Activated naive CD8-positive, alpha-beta T cell (primary cell): ENCODE data around the gene STAT2.
A peak's percentile ranks its signal among the peaks of the same experiment; 100 is the strongest.
"Not testable (repeated sequence)": the region's sequence is repeated elsewhere in the genome, so short reads cannot be mapped to it uniquely, and the experiment has no call there.

Experiments
- H3K27ac Mint-ChIP-seq: one replicate; pipeline ENCODE4 v1.8.0; 2021; ENCODE audit warnings: mixed read lengths
- H3K27me3 Mint-ChIP-seq: one replicate; pipeline ENCODE4 v1.8.0; 2021; ENCODE audit warnings: mixed read lengths
- H3K36me3 Mint-ChIP-seq: one replicate; pipeline ENCODE4 v1.8.0; 2021; ENCODE audit warnings: mixed read lengths
- H3K4me1 Mint-ChIP-seq: one replicate; pipeline ENCODE4 v1.8.0; 2021; ENCODE audit warnings: low read depth, mixed read lengths
- H3K4me3 Mint-ChIP-seq: one replicate; pipeline ENCODE4 v1.8.0; 2021; ENCODE audit warnings: mild to moderate bottlenecking, mixed read lengths
- H3K9me3 Mint-ChIP-seq: one replicate; pipeline ENCODE4 v1.8.0; 2021; ENCODE audit warnings: low read depth, mixed read lengths

The STAT2 gene

DNA sequence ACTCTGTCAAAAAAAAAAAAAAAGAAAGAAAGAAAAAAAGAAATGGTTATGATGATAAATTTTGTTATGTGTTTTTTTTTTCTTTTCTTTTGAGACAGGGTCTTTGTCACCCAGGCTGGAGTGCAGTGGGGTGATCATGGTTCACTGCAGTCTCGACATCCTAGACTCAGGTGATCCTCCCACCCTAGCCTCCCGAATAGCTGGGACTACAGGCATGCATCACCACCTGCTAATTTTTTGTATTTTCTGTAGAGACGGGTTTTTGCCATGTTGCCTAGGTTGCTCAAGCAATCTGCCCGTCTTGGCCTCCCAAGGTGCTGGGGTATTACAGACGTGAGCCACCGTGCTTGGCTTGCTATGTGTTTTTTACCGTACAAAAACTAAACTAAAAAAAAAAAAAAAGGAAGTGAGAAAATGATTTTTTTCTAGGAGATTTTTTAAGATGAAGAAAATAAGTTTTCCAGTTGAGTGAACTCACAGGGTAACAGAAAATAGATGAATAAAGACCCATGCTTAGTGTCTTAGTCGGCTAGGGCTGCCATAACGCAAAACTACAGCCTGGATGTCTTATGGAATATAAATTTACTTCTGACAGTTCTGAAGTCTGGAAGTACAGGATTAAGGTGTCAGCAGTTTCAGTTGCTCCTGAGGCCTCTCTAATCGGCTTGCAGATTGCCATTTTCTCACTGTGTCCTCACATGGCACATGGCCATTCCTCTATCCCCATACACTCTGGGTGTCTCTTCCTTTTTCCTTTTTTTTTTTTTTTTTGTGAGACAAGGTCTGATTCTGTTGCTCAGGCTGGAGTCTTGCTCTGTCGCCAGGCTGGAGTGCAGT lies 15.9 kb upstream of the STAT2 start:
- Mint-ChIP-seq H3K4me3 (no peak overlapping the region), H3K27ac (no peak overlapping the region), H3K4me1 (no peaks in the 10 kb centered on the region)

DNA sequence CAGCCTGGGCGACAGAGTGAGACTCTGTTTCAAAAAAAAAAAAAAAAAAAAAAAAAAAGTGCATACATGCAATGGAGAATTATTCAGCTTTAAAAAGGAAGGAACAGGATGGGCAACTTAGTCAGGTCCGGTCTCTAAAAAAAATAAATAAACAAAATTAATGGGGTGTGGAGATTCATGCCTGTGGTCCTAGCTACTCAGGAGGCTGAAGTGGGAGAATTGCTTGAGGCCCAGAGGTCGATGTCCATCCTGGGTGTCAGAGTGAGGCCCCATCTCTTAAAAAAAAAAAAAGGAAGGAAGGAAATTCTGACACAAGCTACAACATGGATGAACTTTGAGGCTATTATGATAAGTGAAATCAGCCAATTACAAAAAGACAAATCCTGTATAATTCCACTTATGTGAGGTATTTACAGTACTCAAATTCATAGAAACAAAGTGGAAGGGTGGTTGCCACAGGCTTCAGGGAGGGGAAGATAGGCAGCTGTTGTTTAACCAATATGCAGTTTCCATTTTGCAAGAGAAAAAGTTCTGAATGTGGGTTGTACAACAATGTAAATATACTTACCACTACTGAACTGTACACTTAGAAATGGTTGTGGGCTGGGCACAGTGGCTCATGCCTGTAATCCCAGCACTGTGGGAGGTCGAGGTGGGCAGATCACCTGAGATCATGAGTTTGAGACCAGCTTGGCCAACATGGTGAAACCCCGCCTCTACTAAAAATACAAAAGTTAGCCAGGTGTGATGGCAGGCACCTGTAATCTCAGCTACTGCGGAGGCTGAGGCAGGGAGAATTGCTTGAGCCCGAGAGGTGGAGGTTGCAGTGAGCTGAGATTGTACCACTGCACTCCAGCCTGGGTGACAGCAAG lies 15.1 kb upstream of the STAT2 start:
- Mint-ChIP-seq H3K4me3 (no peak overlapping the region), H3K9me3 (no peaks in the 10 kb centered on the region), H3K27ac (no peak overlapping the region), H3K27me3 (no peaks in the 10 kb centered on the region), H3K36me3 (no peaks in the 10 kb centered on the region), H3K4me1 (no peaks in the 10 kb centered on the region)

More for the DNA sequence above, 15.9 kb upstream of the STAT2 start:
- H3K9me3 Mint-ChIP-seq: no peaks in the 10 kb centered on the region
- no peaks in the 10 kb centered on the region for H3K27me3 Mint-ChIP-seq
- H3K36me3 Mint-ChIP-seq: no peaks in the 10 kb centered on the region

DNA sequence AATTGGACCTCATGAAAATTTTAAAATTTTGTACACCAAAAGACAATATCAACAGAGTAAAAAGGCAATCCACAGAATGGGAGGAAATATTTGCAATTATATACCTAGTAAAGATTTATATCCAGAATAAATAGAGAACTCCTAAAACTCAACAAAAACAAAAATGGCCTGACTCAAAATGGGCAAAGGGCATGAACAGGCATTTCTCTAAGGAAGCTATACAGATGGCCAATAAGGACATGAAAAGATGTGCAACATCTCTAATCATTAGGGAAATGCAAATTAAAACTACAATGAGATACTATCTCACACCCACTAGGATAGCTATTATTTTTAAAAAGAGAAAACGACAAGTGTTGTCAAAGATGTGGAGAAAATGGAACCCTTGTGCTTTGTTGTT lies 13.6 kb upstream of the STAT2 start:
- no peaks in the 10 kb centered on the region for H3K27me3 Mint-ChIP-seq
- H3K27ac Mint-ChIP-seq: no peak overlapping the region
- H3K9me3 Mint-ChIP-seq: no peaks in the 10 kb centered on the region
- H3K4me1 Mint-ChIP-seq: no peaks in the 10 kb centered on the region
- H3K36me3 Mint-ChIP-seq: no peaks in the 10 kb centered on the region
- H3K4me3 Mint-ChIP-seq: no peak overlapping the region

DNA sequence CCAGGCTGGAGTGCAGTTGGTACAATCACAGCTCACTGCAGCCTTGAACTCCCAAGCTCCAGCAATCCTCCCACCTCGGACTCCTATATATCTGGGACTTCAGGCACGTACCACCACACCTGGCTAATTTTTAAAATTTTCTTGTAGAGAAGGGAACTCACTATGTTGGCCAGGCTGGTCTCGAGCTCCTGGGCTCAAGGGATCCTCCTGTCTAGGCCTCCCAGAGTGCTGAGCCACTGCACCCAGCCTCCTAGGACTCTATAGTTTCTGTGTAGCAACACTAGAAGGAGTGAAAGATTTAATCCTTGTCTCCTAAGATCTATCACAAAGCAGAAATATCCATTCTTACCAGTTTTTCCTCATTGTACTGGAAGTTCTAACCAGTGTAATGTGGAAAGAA lies 7.0 kb upstream of the STAT2 start:
- no peaks in the 10 kb centered on the region for H3K36me3 Mint-ChIP-seq
- no peak overlapping the region for H3K27ac Mint-ChIP-seq
- H3K9me3 Mint-ChIP-seq: no peaks in the 10 kb centered on the region
- no peaks in the 10 kb centered on the region for H3K4me1 Mint-ChIP-seq
- H3K4me3 Mint-ChIP-seq: no peak overlapping the region
- no peaks in the 10 kb centered on the region for H3K27me3 Mint-ChIP-seq

DNA sequence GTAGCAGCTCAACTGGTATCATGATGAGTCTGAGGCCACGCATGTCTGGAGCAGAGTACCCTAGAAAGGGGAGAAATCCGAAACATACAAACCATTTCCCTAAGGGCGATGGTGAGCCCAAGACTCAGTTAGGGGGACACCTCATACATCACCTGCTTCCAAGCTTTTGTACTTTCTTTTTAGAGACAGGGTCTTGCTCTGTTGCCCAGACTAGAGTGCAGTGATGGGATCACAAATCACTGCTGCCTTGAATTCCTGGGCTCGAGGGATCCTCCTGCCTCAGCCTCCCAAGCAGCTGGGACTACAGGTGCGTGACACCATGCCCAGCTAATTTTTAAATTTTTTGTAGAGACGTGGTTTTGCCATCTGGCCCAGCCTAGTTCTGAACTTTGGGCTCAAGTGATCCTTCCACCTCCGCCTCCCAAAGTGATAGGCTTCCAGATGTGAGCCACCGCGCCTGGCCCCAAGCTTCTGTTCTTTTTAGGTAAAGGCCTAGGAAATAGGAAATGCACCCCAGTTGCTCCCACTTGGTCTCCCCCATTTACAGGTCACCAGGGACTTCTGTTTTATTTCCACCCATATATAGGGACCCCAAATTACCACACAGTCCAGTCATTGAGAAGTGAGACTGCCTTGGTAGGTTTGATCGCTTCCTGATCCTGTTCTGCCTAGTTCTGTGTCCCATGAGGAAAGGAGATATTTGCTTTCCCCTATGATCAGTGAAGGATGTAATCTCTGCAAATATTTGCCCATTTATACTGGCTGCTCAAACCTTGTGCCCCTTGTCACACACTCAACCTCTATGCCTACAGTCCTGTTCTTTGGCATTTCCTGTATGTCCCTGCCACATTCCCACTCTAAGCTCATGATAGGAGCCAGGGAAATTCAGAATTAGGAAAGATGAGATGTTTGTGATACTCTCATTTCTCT lies 2.5 kb upstream of the STAT2 start, which contains the start of gene APOF:
Gene APOF, minus strand, starts transcription at position 728 of the 930 bp plus-strand sequence. Its CDS starts 112 bp downstream, at position 616.
- Mint-ChIP-seq H3K36me3 (no peaks in the 10 kb centered on the region), H3K9me3 (no peaks in the 10 kb centered on the region), H3K4me3 (peak within 1 kb of the TSS; percentile 95), H3K27me3 (no peaks in the 10 kb centered on the region), H3K4me1 (peaks cover 30% of the 10 kb centered on the region), H3K27ac (peak within 1 kb of the TSS; percentile 98)

DNA sequence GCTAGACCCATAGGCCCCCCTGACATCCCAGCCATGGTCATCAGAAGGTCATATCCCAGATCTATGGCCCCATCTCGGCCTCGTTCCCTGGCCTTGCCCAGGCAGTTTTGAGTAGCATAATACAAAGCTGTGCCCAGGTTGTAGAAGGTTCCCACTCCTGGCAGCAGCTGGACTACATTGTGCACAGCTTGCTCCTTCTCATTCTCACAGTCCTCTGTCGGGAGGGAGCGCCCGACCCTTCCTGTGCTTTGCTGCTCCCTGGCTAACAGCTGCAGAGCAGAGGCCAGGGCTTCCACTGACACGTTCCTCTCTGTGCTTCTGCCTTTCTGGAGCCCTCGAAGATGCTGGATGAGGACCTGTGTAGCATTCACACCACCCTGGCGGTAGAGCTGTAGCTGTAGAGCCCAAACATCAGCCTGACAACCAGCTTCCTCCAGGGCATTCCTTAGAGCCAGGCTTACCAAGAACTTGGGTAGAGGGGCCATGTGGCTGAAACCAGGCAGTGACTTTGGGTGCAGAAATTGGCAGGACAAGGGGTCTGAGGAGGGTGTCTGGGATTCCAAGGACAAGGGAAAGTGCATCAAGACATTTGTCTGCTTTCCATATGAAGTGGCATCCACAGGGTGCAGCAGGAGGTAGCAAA lies 1.7 kb upstream of the STAT2 start:
- Mint-ChIP-seq H3K9me3 (no peaks in the 10 kb centered on the region), H3K4me3 (peak overlapping the region; percentile 95), H3K27me3 (no peaks in the 10 kb centered on the region), H3K4me1 (peaks cover 31% of the 10 kb centered on the region), H3K36me3 (no peaks in the 10 kb centered on the region), H3K27ac (peak overlapping the region; percentile 98)

DNA sequence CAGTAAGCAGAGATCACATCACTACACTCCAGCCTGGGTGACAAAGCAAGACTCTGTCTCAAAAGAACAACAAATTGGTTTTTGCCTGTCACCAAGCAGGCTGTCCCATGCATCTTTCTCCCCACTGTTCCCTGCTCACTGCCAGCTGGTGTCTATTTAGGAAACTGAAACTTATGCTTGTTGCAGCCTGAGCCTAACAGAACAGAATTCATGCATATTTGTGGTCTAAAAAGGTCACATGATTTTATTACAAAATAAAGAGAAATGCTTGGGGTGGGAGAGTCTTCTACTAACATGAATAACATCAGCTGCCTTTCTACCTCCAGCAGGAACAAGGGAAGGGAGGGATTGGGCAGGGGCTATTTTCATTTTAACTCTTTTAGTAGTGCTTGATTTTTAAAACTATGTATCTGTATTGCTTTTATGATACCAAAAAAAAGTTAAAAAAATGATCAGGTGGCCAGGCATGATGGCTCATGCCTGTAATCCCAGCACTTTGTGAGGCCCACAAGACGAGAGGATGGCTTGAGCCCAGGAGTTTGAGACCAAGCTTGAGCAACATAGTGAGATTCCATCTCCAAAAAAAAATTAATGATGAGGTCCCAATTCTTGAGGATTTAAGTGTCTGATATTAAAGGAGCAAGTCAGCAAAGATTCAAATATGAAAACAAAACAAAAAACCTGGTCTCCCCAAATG lies 923 bp downstream of the STAT2 start:
- H3K27me3 Mint-ChIP-seq: no peaks in the 10 kb centered on the region
- no peaks in the 10 kb centered on the region for H3K9me3 Mint-ChIP-seq
- H3K27ac Mint-ChIP-seq: peak overlapping the region; percentile 98
- H3K4me1 Mint-ChIP-seq: peaks cover 35% of the 10 kb centered on the region
- peaks cover 3% of the 10 kb centered on the region for H3K36me3 Mint-ChIP-seq
- H3K4me3 Mint-ChIP-seq: peak overlapping the region; percentile 95

DNA sequence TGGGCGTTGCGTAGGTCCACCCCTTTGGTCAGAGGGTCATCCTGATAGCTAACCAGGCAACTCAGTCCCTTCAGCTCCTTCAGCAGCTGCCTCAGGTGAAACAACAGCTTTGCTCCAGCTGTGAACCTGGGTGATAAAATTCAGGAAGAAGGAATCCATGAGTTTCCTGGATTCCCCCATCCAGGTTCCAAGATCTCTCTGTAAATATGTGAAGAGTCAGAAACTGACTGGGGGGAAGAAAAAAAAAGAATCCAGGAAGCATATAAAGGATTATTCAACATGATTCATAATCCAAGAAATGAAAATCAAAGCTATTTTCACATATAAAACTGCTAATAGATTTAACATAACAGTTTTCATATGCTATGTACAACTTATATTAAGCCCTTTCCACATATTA lies 8.6 kb downstream of the STAT2 start:
- Mint-ChIP-seq H3K27me3 (no peaks in the 10 kb centered on the region), H3K36me3 (peaks cover 7% of the 10 kb centered on the region)

DNA sequence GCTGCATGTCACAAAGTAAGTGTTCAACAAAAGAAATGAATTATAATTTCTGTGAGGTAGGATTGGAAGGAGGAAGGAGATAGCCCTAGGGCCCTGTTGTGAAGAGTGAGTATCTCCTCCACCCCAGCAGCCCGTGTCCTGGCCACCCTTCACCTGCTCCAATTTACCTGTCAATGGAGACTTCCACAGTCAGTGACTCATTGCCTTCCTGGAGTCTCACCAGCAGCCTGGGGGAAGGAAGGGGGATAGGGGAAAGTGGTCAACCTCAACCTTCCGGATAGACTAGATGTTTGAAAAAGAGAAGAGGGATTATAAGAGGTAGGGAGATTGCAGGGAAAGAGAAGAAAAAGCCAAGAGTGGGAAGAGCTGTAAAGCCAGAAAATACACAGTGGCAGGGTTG lies 9.2 kb downstream of the STAT2 start:
- Mint-ChIP-seq H3K4me1 (peaks cover under 1% of the 10 kb centered on the region), H3K9me3 (no peaks in the 10 kb centered on the region), H3K36me3 (peaks cover 8% of the 10 kb centered on the region), H3K27me3 (no peaks in the 10 kb centered on the region), H3K27ac (peak overlapping the region; percentile 68), H3K4me3 (no peak overlapping the region)

More for the DNA sequence above, 8.6 kb downstream of the STAT2 start:
- H3K9me3 Mint-ChIP-seq: no peaks in the 10 kb centered on the region
- peaks cover 3% of the 10 kb centered on the region for H3K4me1 Mint-ChIP-seq
- H3K27ac Mint-ChIP-seq: no peak overlapping the region
- H3K4me3 Mint-ChIP-seq: no peak overlapping the region

DNA sequence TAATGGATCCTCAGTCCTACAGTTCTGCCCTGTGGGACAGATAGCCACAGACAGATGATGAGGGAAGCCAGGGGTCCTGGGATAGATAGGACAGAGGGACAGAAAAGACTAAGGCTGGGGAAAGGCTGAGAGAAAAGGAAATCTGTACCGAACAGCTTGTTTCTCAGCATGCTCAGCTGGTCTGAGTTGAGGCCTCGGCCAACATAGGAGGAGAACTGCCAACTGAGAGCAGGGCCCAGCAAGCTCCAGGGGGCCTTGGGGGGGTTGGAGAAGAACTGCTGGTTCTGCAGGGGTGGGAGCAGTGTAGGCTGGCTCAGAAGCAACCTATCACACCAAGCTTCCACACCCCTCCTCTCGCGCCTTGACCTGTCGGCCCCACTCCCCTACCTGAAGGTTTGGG lies 11.1 kb downstream of the STAT2 start:
- Mint-ChIP-seq H3K9me3 (no peaks in the 10 kb centered on the region), H3K27me3 (no peaks in the 10 kb centered on the region), H3K36me3 (peaks cover 8% of the 10 kb centered on the region), H3K4me1 (no peaks in the 10 kb centered on the region), H3K4me3 (no peak overlapping the region), H3K27ac (no peak overlapping the region)

DNA sequence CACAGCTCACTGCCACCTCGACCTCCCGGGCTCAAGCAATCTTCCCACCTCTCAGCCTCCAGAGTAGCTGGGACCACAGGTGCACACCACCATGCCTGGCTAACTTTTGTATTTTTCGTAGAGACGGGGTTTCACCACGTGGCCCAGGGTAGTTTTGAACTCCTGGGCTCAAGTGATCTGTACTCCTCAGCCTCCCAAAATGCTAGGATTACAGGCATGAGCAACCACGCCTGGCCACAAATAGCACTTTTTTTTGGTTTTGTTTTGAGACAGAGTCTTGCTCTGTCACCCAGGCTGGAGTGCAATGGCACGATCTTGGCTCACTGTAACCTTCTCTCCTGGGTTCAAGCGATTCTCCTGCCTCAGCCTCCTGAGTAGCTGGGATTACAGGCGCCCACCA lies 12.7 kb downstream of the STAT2 start:
- H3K4me3 Mint-ChIP-seq, H3K36me3 Mint-ChIP-seq, H3K27ac Mint-ChIP-seq, H3K27me3 Mint-ChIP-seq, H3K9me3 Mint-ChIP-seq, H3K4me1 Mint-ChIP-seq: not testable (repeated sequence)

DNA sequence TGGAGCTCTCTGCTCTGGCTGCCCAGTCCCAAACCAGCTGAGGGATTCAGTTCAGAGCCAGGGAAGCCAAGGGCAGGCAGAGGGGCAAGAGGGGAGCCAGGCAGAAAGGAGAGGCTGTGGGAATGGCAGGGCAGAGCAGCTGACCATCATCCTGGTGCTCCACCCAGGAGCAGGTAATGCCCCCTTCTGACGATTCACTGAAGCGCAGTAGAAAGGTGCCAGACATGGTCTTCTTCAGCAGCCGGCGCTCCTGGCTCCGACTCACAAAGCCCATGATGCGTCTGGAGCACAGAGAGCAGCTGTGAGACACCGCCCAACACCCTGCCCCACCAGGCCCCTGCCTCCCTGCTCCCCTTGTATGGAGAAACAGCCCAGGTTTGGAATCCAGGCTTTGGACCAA lies 13.2 kb downstream of the STAT2 start:
- Mint-ChIP-seq H3K27me3 (no peaks in the 10 kb centered on the region), H3K36me3 (peaks cover 8% of the 10 kb centered on the region), H3K4me3 (no peak overlapping the region), H3K27ac (no peak overlapping the region), H3K4me1 (peaks cover under 1% of the 10 kb centered on the region), H3K9me3 (no peaks in the 10 kb centered on the region)

DNA sequence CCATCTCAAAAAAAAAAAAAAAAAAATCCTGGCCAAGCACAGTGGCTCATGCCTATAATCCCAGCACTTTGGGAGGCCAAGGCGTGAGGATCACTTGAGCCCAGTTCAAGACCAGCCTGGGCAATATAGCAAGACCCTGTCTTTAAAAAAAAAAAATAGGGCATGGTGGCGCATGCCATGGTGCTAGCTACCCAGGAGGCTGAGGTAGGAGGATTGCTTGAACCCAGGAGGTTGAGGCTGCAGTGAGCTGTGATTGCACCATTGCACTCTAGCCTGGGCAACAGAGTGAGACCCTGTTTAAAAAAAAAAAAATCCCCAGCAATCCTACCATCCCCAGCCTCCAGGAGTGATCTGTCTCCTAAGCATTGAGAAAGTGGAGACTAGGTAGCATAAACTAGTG lies 17.6 kb downstream of the STAT2 start:
- H3K36me3 Mint-ChIP-seq: peaks cover 16% of the 10 kb centered on the region
- H3K4me1 Mint-ChIP-seq: peaks cover 38% of the 10 kb centered on the region
- H3K27me3 Mint-ChIP-seq, H3K9me3 Mint-ChIP-seq, H3K4me3 Mint-ChIP-seq: not testable (repeated sequence)
- H3K27ac Mint-ChIP-seq: peak overlapping the region; percentile 24

DNA sequence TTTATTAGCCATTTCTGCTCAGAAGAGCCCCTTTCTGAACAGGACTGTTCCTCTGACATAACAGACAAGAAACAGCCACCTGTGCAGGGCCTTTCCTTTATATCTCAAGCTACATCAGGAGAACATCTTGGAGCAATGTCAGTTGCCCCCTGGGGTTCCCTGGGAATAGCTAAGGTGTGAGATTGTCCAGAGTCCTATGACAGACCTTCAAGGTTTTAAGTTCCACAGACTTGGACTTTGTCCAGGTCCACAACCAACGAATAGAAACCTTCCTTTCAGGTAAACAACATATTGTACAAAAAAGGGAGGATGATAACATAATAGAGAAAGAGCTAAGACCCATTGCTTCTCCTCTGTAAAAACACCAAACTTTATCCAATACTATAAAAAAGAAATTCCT lies 18.3 kb downstream of the STAT2 start:
- H3K4me3 Mint-ChIP-seq: no peak overlapping the region
- H3K27me3 Mint-ChIP-seq: no peaks in the 10 kb centered on the region
- H3K4me1 Mint-ChIP-seq: peaks cover 43% of the 10 kb centered on the region
- H3K27ac Mint-ChIP-seq: peak overlapping the region; percentile 76
- H3K36me3 Mint-ChIP-seq: peaks cover 16% of the 10 kb centered on the region
- H3K9me3 Mint-ChIP-seq: no peaks in the 10 kb centered on the region
